Natural killer cell (primary cell): ENCODE results near the gene ARRB1. TPM values are rescaled to one million over a fixed set of nuclear protein-coding genes. Genes with fewer than 3 reads are reported as not detected.
A peak's percentile ranks its signal among the peaks of the same experiment; 100 is the strongest.
"Not testable (repeated sequence)": the region's sequence is repeated elsewhere in the genome, so short reads cannot be mapped to it uniquely, and the experiment has no call there.

ENCODE experiments used
- ATAC-seq, 3 donors: fragments of 150-1000 bp in 2 of 3; fragments of 200-7000 bp in 1 of 3; cut with Tn5 transposase; 1 replicate in 1 of 3; 2 replicates in 2 of 3; pipeline ENCODE4 v1.10.0; 2021; ENCODE audit warnings: mild to moderate bottlenecking in 2 of 3, moderate library complexity in 2 of 3
- DNase-seq, 2 donors: peaks; one replicate each; pipeline versions ENCODE4 v3.0.0 to v3.0.0-alpha.2; 2013 to 2021; ENCODE audit warnings: mixed read lengths in 1 of 2
- H3K27ac ChIP-seq: one replicate; pipeline ENCODE4 v1.5.1; 2013; ENCODE audit warnings: mild to moderate bottlenecking, low read length
- H3K27me3 ChIP-seq: one replicate; pipeline ENCODE4 v1.6.1; 2013; ENCODE audit warnings: low read length; ENCODE audit not compliant: control insufficient read depth, insufficient read depth
- H3K36me3 ChIP-seq: one replicate; pipeline ENCODE4 v1.6.1; 2013; ENCODE audit warnings: low read length; ENCODE audit not compliant: control insufficient read depth, insufficient read depth
- H3K4me1 ChIP-seq: one replicate; pipeline ENCODE4 v1.6.1; 2013; ENCODE audit warnings: low read length; ENCODE audit not compliant: control insufficient read depth, insufficient read depth
- H3K4me3 ChIP-seq: one replicate; pipeline ENCODE4 v1.5.1; 2013; ENCODE audit warnings: low read length
- H3K9me3 ChIP-seq: one replicate; pipeline ENCODE4 v1.6.1; 2013; ENCODE audit warnings: low read length; ENCODE audit not compliant: control insufficient read depth, insufficient read depth
- H3K27ac Mint-ChIP-seq, 2 donors: one replicate each; pipeline ENCODE4 v1.8.0; 2022; ENCODE audit warnings: mild to moderate bottlenecking in 2 of 2, mixed read lengths in 2 of 2, moderate library complexity in 1 of 2
- H3K27me3 Mint-ChIP-seq, 2 donors: one replicate each; pipeline ENCODE4 v1.8.0; 2022; ENCODE audit warnings: low read depth in 2 of 2, mixed read lengths in 2 of 2
- H3K36me3 Mint-ChIP-seq: one replicate; pipeline ENCODE4 v1.8.0; 2022; ENCODE audit warnings: mixed read lengths
- H3K4me1 Mint-ChIP-seq, 2 donors: one replicate each; pipeline ENCODE4 v1.8.0; 2022; ENCODE audit warnings: mixed read lengths in 2 of 2
- H3K4me3 Mint-ChIP-seq: one replicate; pipeline ENCODE4 v1.8.0; 2022; ENCODE audit warnings: mild to moderate bottlenecking, moderate library complexity, mixed read lengths
- H3K9me3 Mint-ChIP-seq, 2 donors: one replicate each; pipeline ENCODE4 v1.8.0; 2022; ENCODE audit warnings: mixed read lengths in 2 of 2
- CTCF ChIP-seq: fragments of 200-600 bp; IDR thresholded peaks from one replicate; pipeline ENCODE4 v1.8.0; 2022; ENCODE audit warnings: antibody characterized with exemption
- WGBS: methylation state at CpG from one replicate; pipeline ENCODE4 v1.1.7; 2013; ENCODE audit warnings: missing lambda C conversion rate; ENCODE audit not compliant: insufficient coverage; 5-methylcytosine and 5-hydroxymethylcytosine counted together
- intact Hi-C: fragments of 100-400 bp; cut with micrococcal nuclease; formaldehyde crosslinking; loops from one replicate; pipeline ENCODE4 v1.14.2; 2022
- total RNA-seq, 4 donors: library from RNA; stranded (reverse); fragments of 120-200 nt in 1 of 4; gene quantifications; one replicate each; pipeline versions ENCODE4 v1.2.3 to v1.2.4, GENCODE V29; 2013 to 2022

ARRB1 gene
- total RNA-seq, 3 donors from 2014 or later (not counting 1 experiment from before 2014, with no cell fraction given): 128 to 200 (median 174) TPM

- H3K36me3 Mint-ChIP-seq: no peaks in the 10 kb centered on the region
- H3K27me3 Mint-ChIP-seq: no peaks in the 10 kb centered on the region
- no peaks in the 10 kb centered on the region for H3K9me3 Mint-ChIP-seq
- peaks cover 21 to 38% of the 10 kb centered on the region in 2 donors for H3K4me1 Mint-ChIP-seq
- Histone ChIP-seq H3K4me1 (peaks cover 38% of the 10 kb centered on the region), H3K36me3 (no peaks in the 10 kb centered on the region), H3K9me3 (peaks cover 9% of the 10 kb centered on the region), H3K27ac (no peak overlapping the region), H3K27me3 (no peaks in the 10 kb centered on the region), H3K4me3 (no peak overlapping the region)
- 50% methylated on average over 6 of the region's 6 CpGs for WGBS
- TF ChIP-seq CTCF: no peak
- intact Hi-C loops: no loop called here
- peak overlapping the region; percentile 65 to 72 for H3K27ac Mint-ChIP-seq
- peak overlapping the region; percentile 59 for H3K4me3 Mint-ChIP-seq
- ATAC-seq (peak in 2 of 3 donors; percentile 31 to 35), DNase-seq (no peak)
These were observed 18.2 kb upstream of the ARRB1 start for GRCh38 chr11:75369560-75370255.

GRCh38 chr11:75366826-75367225 is 15.4 kb upstream of the ARRB1 start:
- H3K9me3 ChIP-seq, H3K36me3 ChIP-seq, H3K27me3 Mint-ChIP-seq, DNase-seq, H3K4me3 Mint-ChIP-seq, H3K27ac ChIP-seq, H3K4me3 ChIP-seq, intact Hi-C loops, H3K27ac Mint-ChIP-seq, H3K27me3 ChIP-seq, ATAC-seq, H3K36me3 Mint-ChIP-seq, H3K9me3 Mint-ChIP-seq: not testable (repeated sequence)
- WGBS: 94% methylated on average over 5 of the region's 5 CpGs
- peaks cover 21 to 28% of the 10 kb centered on the region in 2 donors for H3K4me1 Mint-ChIP-seq
- peaks cover 34% of the 10 kb centered on the region for H3K4me1 ChIP-seq

GRCh38 chr11:75365711-75366181 is 14.3 kb upstream of the ARRB1 start:
- WGBS: 90% methylated on average over 1 of the region's 2 CpGs
- H3K4me3 Mint-ChIP-seq: no peak overlapping the region
- peak overlapping the region; percentile 36 to 44 for H3K27ac Mint-ChIP-seq
- Histone ChIP-seq H3K27ac (no peak overlapping the region), H3K4me1 (peaks cover 34% of the 10 kb centered on the region), H3K36me3 (no peaks in the 10 kb centered on the region), H3K27me3 (no peaks in the 10 kb centered on the region), H3K4me3 (no peak overlapping the region), H3K9me3 (peaks cover 9% of the 10 kb centered on the region)
- no peaks in the 10 kb centered on the region for H3K9me3 Mint-ChIP-seq
- TF ChIP-seq CTCF: no peak
- no peaks in the 10 kb centered on the region for H3K36me3 Mint-ChIP-seq
- peaks cover 17 to 22% of the 10 kb centered on the region in 2 donors for H3K4me1 Mint-ChIP-seq
- H3K27me3 Mint-ChIP-seq: no peaks in the 10 kb centered on the region
- intact Hi-C loops: no loop called here
- DNase-seq (no peak), ATAC-seq (no peak)

GRCh38 chr11:75362285-75362684 is 10.8 kb upstream of the ARRB1 start:
- not testable (repeated sequence) for H3K4me3 Mint-ChIP-seq, H3K27ac ChIP-seq

More at GRCh38 chr11:75362285-75362684, 10.8 kb upstream of the ARRB1 start:
- H3K4me1 Mint-ChIP-seq, intact Hi-C loops, H3K36me3 Mint-ChIP-seq, H3K27me3 Mint-ChIP-seq, DNase-seq, H3K9me3 ChIP-seq, H3K4me3 ChIP-seq, H3K4me1 ChIP-seq, H3K36me3 ChIP-seq, ATAC-seq, H3K27me3 ChIP-seq, H3K27ac Mint-ChIP-seq, H3K9me3 Mint-ChIP-seq: not testable (repeated sequence)
- 95% methylated on average over 3 of the region's 4 CpGs for WGBS
